Inflammatory macrophage treated with lipopolysaccharide for 4 hours (primary cell): ENCODE data around the gene MCM5.
"Not testable (repeated sequence)": the region's sequence is repeated elsewhere in the genome, so short reads cannot be mapped to it uniquely, and the experiment has no call there.

Experiments
- DNase-seq: peaks from one replicate; pipeline ENCODE4 v3.0.0-alpha.2; 2020

Gene MCM5

DNA sequence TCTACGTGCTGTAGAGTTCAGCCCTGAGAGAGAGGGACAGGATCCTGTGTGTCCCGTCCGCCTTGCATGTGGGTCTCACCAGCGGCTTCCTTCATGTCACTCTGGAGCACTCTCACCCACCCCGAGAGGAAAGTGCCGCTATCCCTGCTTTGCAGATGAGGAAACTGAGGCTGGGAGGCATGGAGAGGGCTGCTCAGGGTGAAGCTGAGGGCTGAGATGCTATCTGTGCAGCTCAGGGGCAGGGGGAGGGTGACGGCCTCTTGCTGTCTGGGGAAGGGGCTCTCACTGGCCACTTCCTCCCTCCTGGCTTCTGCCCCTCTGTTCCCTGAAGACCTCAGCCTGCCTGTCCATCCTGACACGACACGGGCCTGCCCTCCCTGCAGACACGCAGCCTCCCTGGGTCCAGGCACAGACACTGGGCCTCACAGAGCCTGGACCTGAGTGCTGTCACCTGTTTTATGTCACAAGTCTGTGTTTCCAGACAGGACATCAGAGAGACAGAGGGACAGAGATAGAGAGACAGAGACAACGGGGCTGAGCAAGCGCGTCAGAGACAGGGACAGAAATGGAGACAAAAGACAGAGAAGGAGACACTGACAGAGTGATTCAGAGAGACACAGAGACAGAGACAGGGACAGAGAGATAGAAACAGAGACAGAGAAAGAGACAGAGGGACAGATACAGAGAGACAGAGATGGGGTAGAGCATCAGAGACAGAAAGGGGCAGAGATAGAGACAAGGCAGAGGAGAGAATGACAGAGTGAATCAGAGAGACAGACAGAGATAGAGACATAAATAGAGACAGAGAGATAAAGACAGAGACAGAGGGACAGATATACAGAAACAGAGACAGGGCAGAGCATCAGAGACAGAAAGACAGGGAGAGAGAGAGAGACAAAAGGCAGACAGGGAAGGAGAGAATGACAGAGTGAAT is 53.1 kb downstream of the MCM5 start:
- DNase-seq, result no peak

DNA sequence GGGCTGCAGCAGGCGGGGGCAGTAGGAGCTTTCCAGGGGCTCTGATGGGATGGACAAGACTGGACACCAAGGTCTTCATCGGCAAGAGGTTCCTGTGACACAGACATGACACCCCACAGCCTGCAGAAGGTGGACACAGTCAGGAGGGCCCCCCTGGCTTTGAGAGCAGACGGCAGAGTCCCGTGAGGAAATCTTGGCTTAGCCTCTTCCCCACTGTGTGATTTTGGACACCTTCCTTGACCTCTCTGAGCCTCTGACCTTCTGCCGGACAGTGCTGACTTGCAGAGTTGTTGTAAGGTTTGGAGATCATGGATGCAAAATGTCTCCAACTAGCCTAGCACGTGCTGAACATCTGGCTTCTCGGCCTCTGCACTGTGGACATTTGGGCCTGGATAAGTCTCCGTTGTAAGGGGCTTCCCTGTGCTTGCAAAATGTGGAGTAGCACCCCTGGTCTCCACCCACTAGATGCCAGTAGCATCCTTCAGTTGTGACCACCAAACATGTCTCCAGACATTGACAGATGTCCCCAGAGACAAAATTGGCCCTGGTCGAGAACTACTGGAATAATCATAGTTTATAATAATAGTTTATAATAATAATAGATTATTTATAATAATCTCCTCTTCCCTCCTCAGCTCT is 54.6 kb downstream of the MCM5 start:
- DNase-seq, result no peak

DNA sequence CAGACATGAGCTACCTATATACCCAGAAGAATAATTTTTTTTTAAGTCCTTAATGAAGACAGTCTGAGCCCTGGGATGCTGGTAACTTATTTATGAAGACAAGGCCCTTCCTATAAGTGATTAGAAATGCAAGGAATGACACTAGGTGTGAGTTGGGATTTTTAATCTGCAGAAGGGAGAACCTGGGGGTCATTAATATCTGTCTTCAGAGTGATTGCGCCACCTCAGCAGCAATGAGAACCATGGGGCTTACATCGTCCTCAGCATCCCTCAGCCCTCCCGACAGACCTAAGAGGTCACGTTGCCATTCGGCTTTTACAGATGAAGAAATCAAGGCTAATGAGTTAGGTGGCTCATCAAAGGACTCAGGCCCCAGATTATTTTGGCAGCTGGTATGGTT is 55.6 kb downstream of the MCM5 start:
- no peak for DNase-seq

DNA sequence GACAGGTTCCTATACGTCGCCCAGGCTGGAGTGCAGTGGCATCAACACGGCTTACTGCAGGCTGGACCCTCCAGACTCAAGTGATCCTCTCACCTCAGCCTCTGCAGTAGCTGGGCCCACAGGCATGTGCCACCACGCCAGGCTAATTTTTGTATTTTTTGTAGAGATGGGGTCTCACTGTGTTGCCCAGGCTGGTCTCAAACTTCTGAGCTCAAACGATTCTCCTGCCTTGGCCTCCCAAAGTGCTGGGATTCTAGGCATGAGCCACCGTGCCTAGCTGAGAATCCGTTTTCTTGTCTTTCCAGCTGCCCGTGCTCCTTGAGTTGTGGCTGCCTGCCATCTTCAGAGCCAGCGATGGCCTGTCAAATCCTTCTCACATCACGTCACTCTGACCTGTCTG is 56.8 kb downstream of the MCM5 start:
- DNase-seq, result no peak

DNA sequence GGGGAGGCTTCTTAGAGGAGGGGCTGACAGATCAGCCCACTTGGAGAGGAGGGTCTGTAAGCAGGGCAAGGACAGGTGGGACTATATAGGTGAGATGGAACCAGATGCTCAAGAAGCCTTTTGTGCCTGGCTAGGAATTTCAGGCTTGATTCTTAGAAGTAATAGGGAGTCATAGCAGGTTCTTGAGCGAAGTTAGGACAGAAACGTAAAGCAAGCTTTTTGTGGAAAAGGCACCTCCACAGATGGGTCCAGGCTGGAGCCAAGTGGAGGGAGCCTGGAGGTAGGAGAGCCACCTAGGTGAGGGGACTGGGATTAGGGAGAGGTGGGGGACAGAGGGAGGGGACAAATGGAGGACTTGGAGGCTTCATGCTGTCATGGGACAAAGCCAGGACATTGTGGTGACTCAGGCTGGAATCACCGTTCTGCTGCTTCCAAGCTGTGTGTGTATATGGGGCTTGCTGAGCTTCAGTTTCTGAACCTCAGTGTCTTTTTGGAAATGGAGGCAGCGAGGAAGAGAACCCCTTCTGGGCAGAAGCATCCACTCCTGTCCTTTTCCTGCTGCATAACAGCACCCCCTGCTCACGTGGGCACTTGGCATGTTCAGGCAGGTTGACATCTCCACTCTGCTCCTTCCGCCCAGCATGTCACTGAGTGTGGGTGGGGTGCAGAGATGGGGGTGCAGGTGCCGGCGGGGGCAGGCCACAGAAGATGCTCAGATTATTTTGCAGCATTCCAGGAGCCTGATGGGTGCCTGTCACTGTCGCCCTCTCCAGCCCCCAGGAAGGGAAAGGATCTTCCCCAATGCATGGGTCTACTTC is 58.0 kb downstream of the MCM5 start:
- DNase-seq, result no peak

DNA sequence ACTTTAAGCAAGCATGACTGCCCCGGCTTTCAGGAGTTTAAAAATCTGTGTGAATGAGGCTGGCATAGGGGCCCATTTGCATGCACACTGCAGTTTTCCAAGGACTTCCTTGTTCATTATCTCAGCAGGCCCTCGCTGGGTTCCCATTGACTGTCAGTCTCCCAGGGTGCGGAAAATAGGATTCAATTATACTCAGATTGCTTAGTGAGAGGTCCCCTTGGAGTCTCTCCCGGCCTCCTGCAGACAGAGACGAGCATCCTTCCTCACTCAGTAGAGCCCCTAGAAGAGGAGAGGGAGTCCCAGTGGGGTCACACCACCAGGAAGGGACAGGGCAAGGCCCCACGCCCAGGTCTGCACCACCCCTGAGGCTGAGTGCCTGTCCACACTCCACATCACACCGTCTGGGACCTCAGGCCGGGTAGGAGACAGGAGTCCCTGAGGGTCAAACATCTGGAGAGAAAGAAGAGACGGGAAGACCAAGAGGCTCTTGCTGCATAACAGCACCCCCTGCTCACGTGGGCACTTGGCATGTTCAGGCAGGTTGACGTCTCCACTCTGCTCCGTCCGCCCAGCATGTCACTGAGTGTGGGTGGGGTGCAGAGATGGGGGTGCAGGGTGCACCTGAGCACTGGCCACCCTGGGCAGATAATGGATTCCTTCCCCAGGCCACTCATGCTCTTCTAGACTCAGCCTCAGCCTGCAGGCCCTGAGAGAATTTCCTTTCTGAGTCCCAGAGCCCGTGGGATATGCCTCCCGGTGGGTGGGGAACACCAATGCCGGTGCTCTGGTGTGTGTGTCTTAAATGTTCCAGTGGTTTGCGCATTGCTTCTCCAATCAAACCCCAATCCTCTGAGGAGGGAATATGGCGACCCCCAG is 58.8 kb downstream of the MCM5 start:
- DNase-seq, result no peak

DNA sequence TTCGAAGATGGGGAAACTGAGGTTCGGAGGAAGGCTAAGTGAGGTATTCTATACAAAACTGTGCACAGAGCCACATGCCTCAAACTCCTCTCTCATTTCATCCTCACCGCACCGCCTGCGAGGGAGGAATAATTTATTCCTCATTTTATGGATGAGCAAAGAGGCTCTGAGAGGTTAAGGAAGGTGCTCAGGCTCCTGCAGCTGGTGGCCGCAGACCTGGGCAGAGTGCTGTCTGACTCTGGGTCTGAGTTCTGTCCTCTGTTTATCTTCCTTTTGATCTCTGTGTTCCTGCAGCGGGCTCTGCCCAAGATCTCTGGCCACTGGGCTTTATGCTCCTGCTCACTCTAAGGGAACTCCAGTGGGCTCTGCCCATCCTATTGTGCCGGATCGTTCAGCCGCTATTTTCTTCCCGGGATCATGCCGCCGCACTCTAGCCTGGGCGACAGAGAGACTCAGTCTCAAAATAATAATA is 59.5 kb downstream of the MCM5 start:
- DNase-seq, result no peak

DNA sequence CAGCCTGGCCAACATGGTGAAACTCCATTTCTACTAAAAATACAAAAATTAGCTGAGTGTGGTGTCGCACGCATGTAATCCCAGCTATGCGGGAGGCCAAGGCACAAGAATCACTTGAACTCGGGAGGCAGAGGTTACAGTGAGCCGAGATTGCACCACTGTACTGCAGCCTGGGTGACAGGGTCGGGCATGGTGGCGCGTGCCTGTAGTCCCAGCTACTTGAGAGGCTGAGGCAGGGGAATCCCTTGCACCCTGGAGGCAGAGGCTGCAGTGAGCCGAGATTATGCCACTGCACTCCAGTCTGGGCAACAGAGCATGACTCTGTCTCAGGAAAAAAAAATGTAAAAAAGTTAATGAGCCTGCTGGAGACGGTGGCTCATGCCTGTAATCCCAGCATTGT is 60.0 kb downstream of the MCM5 start:
- DNase-seq, result not testable (repeated sequence)

DNA sequence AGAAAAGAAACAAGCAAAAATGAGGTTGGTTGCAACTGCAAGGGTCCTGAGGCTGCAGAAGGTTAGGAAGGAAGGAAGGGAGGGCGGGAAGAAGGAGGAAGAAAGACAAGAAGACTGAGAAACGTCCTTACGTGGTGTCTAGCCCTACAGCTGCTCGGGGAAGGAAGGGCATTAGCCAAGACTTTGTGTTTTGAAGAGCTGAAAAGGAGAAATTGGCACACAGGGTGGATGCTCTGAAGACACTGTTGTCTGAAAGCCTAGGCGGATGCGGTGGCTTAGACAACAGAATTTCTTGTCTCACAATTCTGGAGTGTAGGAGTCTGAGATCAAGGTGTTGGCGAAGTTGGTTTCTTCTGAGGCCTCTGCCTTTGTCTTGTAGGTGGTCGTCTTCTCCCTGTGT is 60.7 kb downstream of the MCM5 start:
- no peak for DNase-seq

DNA sequence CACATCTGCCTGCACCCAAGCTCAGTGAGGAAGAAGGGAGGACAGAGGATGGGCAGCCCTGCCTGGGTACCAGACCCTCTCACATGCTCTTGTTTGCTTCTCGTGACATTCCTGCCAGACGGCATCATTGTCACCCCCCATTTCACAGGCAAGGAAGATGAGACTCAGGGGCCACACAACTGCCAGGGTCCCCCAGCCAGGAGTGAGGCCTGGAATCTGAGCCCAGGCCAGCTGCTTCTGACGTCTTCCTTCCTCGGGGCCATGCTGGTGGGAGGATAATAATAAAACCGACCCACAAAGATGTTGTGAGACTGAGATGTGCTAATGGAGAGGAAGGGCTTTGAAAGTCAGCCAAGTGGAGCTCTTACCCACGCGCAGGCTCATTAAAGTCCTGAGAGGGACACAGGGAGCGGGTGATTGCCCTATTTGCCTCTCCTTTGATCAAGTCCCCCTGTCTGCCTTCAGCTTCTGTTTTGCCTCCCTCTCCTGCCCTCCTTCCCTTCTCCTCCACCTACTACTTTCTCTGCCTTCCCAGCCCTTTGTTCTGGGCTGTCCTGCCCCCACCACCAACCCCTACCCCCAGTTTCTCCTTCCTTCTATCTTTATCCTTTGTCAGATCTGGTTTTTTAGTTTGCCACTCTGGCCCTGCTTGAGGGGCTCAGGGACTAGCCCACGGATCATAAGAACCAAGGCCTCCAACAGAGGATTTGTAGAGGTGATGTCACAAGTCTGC is 62.7 kb downstream of the MCM5 start:
- no peak for DNase-seq

DNA sequence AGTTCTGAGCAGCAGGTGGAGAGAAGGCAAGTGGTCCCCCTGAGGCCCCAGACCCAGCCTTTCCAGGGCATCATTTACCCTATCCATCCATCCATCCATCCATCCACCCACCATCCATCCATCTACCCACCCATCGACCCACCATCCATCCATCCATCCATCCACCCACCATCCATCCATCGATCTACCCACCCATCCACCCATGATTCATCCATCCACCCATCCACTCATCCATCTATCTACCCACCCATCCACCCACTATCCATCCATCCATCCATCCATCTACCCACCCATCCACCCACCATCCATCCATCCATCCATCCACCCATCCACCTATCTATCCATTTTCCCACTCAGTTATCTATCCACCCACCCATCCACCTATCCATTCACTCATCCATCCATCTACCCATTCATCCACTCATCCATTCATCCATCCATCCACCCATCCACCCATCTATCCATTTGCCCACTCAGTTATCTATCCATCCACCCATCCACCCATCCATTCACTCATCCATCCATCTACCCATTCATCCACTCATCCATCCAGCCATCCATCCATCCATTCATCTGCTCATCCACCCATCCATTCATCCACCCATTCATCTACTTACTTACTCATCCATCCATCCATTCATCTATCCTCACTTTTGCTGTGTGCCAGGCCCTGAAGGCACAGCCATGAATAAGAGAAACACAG is 63.4 kb downstream of the MCM5 start:
- no peak for DNase-seq

DNA sequence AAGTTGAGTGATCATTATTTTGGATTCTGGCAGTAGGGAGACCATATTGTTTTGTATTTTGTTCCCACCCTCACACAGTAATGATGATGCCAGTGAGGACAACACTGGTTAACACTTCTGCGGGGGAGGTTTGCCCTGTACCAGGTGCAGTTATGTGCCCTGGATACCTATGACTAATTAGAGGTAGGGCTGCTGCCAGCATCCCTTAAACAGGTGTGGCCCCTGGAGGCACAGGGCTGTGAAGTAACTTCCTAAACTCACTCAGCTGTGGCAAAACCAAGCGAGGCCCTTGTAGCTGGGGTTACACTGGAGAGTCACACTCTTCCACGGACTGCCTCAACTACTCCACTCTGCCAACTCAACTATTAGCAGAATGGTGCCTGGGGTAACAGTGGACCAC is 64.5 kb downstream of the MCM5 start:
- no peak for DNase-seq

DNA sequence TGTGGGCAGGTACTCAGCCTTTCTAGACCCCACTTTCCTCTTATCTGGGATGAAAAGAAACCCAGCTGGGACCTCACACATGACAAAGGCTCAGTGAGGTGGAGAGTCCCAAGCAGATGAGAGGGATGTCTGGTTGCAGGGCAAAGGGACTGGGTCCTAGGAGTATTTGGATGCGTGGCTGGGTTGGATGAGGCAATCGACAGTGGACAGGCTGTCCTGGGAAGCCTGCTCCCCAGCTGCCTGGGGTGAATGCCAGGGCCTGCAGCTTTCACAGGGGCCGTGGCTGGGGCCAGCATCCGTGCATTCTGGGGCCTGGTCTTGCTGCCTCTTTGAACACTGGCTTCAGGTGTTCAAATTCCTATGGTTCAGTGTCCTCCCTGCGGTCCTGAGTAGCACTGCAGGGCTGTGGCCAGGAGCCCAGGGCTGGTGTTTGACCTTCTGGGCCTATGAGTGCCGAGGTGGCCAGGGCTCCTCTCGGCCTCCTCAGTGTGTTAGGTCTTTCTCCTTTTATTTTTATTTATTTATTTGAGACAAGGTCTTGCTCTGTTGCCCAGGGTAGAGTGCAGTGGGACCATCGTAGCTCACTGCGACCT is 65.3 kb downstream of the MCM5 start:
- DNase-seq, result no peak

DNA sequence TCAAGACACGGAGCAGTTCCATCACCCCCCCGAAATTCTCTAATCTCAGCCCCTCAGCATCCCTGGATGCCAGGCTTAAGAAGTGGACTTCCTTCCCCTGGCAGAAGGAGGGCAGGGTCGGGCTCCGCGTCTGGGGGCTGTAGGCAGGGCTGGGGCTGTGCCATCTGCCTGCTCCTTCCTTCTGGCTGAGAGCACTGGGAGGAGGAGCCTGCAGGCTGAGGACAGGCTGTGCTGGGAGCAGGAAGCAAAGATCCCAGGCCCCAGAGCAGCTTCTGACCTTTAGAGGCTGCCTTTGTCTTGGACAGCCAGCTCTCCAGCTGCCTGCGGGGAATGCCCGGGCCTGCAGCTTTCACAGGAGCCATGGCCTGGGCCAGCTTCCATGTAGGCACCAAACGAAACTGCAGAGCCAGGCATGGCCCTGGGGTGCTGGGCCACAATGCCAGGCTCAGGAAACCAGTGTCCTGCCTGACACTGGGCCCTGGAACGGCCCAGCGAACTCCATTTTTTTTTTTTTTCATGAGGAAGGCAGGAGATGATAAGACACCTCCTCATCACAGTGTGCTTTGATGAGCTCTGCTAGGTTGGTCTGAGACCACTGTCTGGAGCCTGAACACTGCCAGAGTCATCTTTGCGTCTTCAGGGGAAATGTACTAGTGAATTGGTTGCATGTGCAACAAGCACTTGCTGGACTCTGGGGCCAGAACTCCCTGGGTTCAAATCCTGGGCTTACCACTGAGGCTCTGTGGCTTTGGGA is 67.9 kb downstream of the MCM5 start:
- DNase-seq, result no peak

DNA sequence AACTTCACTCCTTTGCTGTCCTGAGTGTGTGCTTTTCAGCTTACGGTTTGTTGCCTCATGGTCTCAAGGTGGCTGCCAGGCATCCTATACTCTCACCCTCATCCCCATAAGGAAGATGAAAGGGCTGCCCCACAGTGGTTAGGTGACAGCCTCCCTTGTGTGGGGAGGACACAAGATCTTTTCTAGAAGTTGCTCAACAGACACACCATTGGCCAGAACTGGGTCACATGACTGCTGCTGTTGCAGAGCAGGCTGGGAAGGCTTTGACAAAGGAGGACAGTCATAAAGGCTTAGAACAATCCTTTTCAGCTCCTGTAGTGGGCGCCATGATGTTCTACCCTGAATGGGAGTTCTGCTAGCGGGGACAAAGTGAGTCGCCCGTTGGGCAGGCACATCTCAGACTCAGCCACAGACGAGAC is 71.0 kb downstream of the MCM5 start:
- no peak for DNase-seq

DNA sequence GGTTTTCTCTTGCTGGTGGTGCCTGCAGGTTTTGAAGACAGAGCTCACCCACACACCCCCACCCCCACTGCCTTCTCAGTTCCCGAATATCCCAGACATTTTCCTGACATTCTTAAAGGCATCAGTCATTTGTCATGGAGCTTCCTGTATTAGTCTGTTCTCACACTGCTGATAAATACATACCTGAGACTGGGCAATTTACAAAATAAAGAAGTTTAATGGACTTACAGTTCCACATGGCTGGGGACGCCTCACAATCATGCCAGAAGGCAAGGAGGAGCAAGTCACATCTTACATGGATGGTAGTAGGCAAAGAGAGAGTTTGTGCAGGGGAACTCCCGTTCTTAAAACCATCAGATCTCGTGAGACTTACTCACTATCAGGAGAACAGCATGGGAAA is 71.6 kb downstream of the MCM5 start:
- DNase-seq, result not testable (repeated sequence)

DNA sequence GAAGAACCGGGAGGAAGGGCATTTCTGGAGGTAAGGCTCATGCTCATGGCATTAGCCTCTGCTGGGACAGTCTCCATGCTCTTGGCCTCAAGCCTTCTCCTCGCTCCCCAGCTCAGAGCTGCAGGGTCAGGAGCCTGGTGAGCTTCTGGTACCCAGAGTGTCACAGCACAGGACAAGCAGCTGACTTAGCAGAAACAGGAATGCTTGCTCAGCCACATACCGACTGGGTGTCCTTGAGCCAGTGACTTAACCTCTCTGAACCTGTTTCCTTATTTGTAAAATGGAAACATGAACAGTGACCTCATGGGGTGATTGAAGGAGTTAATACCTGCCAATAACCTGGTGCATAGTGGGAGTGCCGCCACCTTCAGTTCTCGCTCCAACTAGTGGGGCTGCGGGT is 72.5 kb downstream of the MCM5 start:
- no peak for DNase-seq

DNA sequence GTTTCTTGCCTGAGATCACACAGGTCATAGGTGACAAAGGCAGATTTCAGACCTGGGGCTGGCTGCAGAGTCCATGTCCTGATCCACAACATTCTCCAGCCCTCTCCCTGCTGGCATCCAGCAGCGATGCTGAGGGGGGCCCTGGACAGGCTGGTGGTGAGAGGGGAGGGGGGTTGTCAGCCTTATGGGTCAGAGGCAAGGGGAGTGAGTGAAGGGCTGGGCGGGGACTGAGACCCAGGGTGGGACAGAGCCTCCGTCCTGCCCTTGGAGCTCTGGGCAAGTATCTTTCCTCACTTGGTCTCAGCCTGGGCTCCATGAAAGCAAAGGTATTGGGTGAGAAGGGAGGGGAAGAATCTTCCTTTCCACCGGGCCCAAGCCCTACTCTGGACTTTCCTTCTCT is 74.0 kb downstream of the MCM5 start:
- no peak for DNase-seq
